Sigmoid colon (tissue), 7 donors: ENCODE measurements around the gene STK16. TPM values are rescaled to one million over a fixed set of nuclear protein-coding genes. Genes with fewer than 3 reads are reported as not detected.

Experiments used
- DNase-seq: peaks from one replicate; pipeline ENCODE4 v3.0.0-alpha.2; 2019
- H3K27ac ChIP-seq, 4 donors: fragments of 200-600 bp; sonication (generic); one replicate each; pipeline ENCODE4 v1.5.1; 2016 to 2019; ENCODE audit warnings: mild to moderate bottlenecking in 1 of 4
- H3K27me3 ChIP-seq, 3 donors: fragments of 200-600 bp; sonication (generic); one replicate each; pipeline ENCODE4 v1.5.1; 2019; ENCODE audit warnings: mild to moderate bottlenecking in 1 of 3
- H3K36me3 ChIP-seq, 4 donors: fragments of 200-600 bp; sonication (generic); one replicate each; pipeline ENCODE4 v1.5.1; 2016 to 2019
- H3K4me1 ChIP-seq, 4 donors: fragments of 200-600 bp; sonication (generic); one replicate each; pipeline ENCODE4 v1.5.1; 2017 to 2019
- H3K4me3 ChIP-seq, 4 donors: fragments of 200-600 bp; sonication (generic); one replicate each; pipeline ENCODE4 v1.5.1; 2017 to 2019; ENCODE audit warnings: mild to moderate bottlenecking in 2 of 4, moderate library complexity in 1 of 4
- H3K9me3 ChIP-seq, 4 donors: fragments of 200-600 bp in 3 of 4; sonication (generic) in 3 of 4; one replicate each; pipeline versions ENCODE4 v1.5.1 to v1.6.1; 2013 to 2019
- EP300 ChIP-seq, 4 donors: sonication (generic); formaldehyde crosslinking; IDR thresholded peaks; one replicate each; pipeline ENCODE4 v1.6.1; 2017; ENCODE audit warnings: antibody characterized with exemption in 4 of 4
- POLR2A ChIP-seq, 2 donors: fragments of 450-650 bp; IDR thresholded peaks; one replicate each; pipeline ENCODE4 v1.6.1; 2016; ENCODE audit warnings: antibody characterized with exemption in 2 of 2, mild to moderate bottlenecking in 2 of 2, moderate library complexity in 2 of 2
- POLR2AphosphoS5 ChIP-seq, 4 donors: sonication (generic); formaldehyde crosslinking; IDR thresholded peaks; one replicate each; pipeline ENCODE4 v1.6.1; 2017; ENCODE audit warnings: antibody characterized with exemption in 4 of 4
- WGBS, 2 donors: extraction: QIAGEN DNeasy Blood & Tissue Kit; methylation state at CpG; one replicate each; pipeline ENCODE4 v1.1.7; 2013; 5-methylcytosine and 5-hydroxymethylcytosine counted together
- intact Hi-C: fragments of 100-400 bp; cut with DNase I; formaldehyde crosslinking; loops from one replicate; pipeline ENCODE4 v1.15.1; 2023
- polyA plus RNA-seq, 3 donors: library from polyadenylated mRNA; stranded (reverse); fragments of 200-250 nt; gene quantifications; one replicate each; pipeline ENCODE4 v1.2.3, GENCODE V29; 2013
- total RNA-seq, 4 donors: library from RNA; depleted of rRNA; stranded (reverse); fragments of >200 nt; gene quantifications; one replicate each; pipeline ENCODE4 v1.1.0, GENCODE V29; 2016
- TF ChIP-seq, protein P1 (sequence below), 4 experiments: fragments of 450-650 bp in 3 of 4; fragments of 200-600 bp in 1 of 4; IDR thresholded peaks; one replicate each; pipeline ENCODE4 v1.5.1; 2016 to 2019; ENCODE audit warnings: antibody characterized with exemption in 4 of 4, mild to moderate bottlenecking in 3 of 4, moderate library complexity in 2 of 4
- donor health status: healthy with polysubstance abuse.
- donor health status: Bipolar disorder and iron deficiency.
- donor health status: healthy.

Gene STK16
- total and polyA plus RNA-seq, 7 donors = 12.2 to 61.7 (median 19.9) TPM

- intact Hi-C loops = no loop called here
- WGBS, 2 donors = 94 to 95% methylated on average over 7 of the region's 7 CpGs
- no peaks in the 10 kb centered on the region for H3K9me3 ChIP-seq
- peaks cover 0 to 22% (median 19%) of the 10 kb centered on the region in 4 donors for H3K4me1 ChIP-seq
- peak; percentile 36 for DNase-seq
- peaks cover 0 to 19% (median 6%) of the 10 kb centered on the region in 4 donors for H3K36me3 ChIP-seq
- H3K27me3 ChIP-seq = peaks cover 0 to 4% (median 0%) of the 10 kb centered on the region in 3 donors
- no peak overlapping the region for H3K4me3 ChIP-seq
- H3K27ac ChIP-seq = no peak overlapping the region
- TF ChIP-seq, protein P1, sequence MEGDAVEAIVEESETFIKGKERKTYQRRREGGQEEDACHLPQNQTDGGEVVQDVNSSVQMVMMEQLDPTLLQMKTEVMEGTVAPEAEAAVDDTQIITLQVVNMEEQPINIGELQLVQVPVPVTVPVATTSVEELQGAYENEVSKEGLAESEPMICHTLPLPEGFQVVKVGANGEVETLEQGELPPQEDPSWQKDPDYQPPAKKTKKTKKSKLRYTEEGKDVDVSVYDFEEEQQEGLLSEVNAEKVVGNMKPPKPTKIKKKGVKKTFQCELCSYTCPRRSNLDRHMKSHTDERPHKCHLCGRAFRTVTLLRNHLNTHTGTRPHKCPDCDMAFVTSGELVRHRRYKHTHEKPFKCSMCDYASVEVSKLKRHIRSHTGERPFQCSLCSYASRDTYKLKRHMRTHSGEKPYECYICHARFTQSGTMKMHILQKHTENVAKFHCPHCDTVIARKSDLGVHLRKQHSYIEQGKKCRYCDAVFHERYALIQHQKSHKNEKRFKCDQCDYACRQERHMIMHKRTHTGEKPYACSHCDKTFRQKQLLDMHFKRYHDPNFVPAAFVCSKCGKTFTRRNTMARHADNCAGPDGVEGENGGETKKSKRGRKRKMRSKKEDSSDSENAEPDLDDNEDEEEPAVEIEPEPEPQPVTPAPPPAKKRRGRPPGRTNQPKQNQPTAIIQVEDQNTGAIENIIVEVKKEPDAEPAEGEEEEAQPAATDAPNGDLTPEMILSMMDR (IDR thresholded peaks at IDR 0.05) = no peak
- no peak for TF ChIP-seq POLR2A (IDR thresholded peaks at IDR 0.05)
- TF ChIP-seq POLR2AphosphoS5 (IDR thresholded peaks at IDR 0.05) = no peak
- TF ChIP-seq EP300 (IDR thresholded peaks at IDR 0.05) = no peak
Observed at GRCh38 chr2:219204425-219205164, 40.7 kb upstream of the STK16 start.

DNA sequence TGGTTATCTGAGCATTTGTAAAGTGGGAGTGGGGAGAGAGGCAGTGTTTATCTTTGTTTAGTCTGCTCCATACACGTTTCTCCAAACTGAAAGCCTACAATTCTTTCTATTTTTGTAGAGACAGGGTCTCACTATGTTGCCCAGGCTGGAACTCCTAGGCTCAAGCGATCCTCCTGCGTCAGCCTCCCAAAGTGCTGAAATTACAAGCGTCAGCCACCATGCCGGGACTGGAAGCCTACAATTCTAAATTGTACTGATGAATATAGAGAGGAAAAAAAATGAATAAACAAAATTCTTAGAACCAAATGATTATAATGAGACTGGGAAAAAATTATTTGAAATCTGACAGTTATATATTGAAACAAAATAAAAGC, 40.1 kb upstream of the STK16 start:
- H3K36me3 ChIP-seq = peaks cover 0 to 24% (median 9%) of the 10 kb centered on the region in 4 donors
- H3K4me1 ChIP-seq = peaks cover 0 to 22% (median 19%) of the 10 kb centered on the region in 4 donors
- TF ChIP-seq POLR2A (IDR thresholded peaks at IDR 0.05) (no peak), POLR2AphosphoS5 (IDR thresholded peaks at IDR 0.05) (no peak), EP300 (IDR thresholded peaks at IDR 0.05) (no peak)
- TF ChIP-seq, protein P1 (IDR thresholded peaks at IDR 0.05) = no peak
- no peak overlapping the region for H3K27ac ChIP-seq
- 87 to 91% methylated on average over 5 of the region's 5 CpGs for WGBS, 2 donors
- intact Hi-C loops = no loop called here
- peak; percentile 33 for DNase-seq
- no peaks in the 10 kb centered on the region for H3K27me3 ChIP-seq
- no peaks in the 10 kb centered on the region for H3K9me3 ChIP-seq
- H3K4me3 ChIP-seq = no peak overlapping the region

GRCh38 chr2:219205981-219206327, 39.3 kb upstream of the STK16 start:
- TF ChIP-seq POLR2AphosphoS5 (IDR thresholded peaks at IDR 0.05) (no peak), EP300 (IDR thresholded peaks at IDR 0.05) (no peak), POLR2A (IDR thresholded peaks at IDR 0.05) (no peak)
- TF ChIP-seq, protein P1 (IDR thresholded peaks at IDR 0.05) = no peak
- H3K9me3 ChIP-seq = no peaks in the 10 kb centered on the region
- DNase-seq = peak; percentile 21
- H3K27ac ChIP-seq = peak overlapping the region; percentile 93 to 97 (median 96)
- peak overlapping the region; percentile 62 to 76 (median 68) for H3K4me3 ChIP-seq
- 7 to 15% methylated on average over 7 of the region's 7 CpGs for WGBS, 2 donors
- H3K4me1 ChIP-seq = peaks cover 0 to 22% (median 19%) of the 10 kb centered on the region in 4 donors
- peaks cover 0 to 31% (median 13%) of the 10 kb centered on the region in 4 donors for H3K36me3 ChIP-seq
- intact Hi-C loops = loop anchor here (1.0 kb wide), 1 partner anchor 29 kb away; no protein-coding TSS in a partner anchor
- H3K27me3 ChIP-seq = no peaks in the 10 kb centered on the region

GRCh38 chr2:219206328-219207133, 38.7 kb upstream of the STK16 start, which contains the start of gene ZFAND2B:
Gene ZFAND2B, plus strand, starts transcription at chr2:219206782. Its CDS starts 206 bp downstream, at chr2:219206988.
- Histone ChIP-seq H3K36me3 (peaks cover 0 to 31% (median 13%) of the 10 kb centered on the region in 4 donors), H3K27ac (peak within 1 kb of the TSS; percentile 93 to 97 (median 96)), H3K9me3 (no peaks in the 10 kb centered on the region), H3K4me1 (peaks cover 0 to 22% (median 19%) of the 10 kb centered on the region in 4 donors), H3K4me3 (peak within 1 kb of the TSS; percentile 62 to 76 (median 68)), H3K27me3 (no peaks in the 10 kb centered on the region)
- intact Hi-C loops = loop anchor here (1.0 kb wide), 3 partner anchors 11 to 46 kb away; partner anchors contain the start of gene NHEJ1
- DNase-seq = peak; percentile 97
- WGBS, 2 donors = 0 to 1% methylated on average over 76 of the region's 76 CpGs
- TF ChIP-seq POLR2AphosphoS5 (IDR thresholded peaks at IDR 0.05) (peak; percentile 96 to 99 (median 98)), EP300 (IDR thresholded peaks at IDR 0.05) (no peak), POLR2A (IDR thresholded peaks at IDR 0.05) (peak; percentile 90 to 96)
- TF ChIP-seq, protein P1 (IDR thresholded peaks at IDR 0.05) = peak in 3 of 4 experiments; percentile 4 to 24 (median 9)
